HG03139 (cell line): ENCODE data around the gene OR8D1.
"Not testable (repeated sequence)": the region's sequence is repeated elsewhere in the genome, so short reads cannot be mapped to it uniquely, and the experiment has no call there.

Experiments
- ATAC-seq: cut with Tn5 transposase; IDR thresholded peaks from one replicate; pipeline ENCODE4 v1.9.1; 2021; ENCODE audit not compliant: unreplicated experiment

The OR8D1 gene

GRCh38 chr11:124294687-124295086 is 19.1 kb downstream of the OR8D1 start:
- ATAC-seq = no peak

GRCh38 chr11:124285610-124286344 is 28.0 kb downstream of the OR8D1 start:
- ATAC-seq = no peak

GRCh38 chr11:124278261-124278660 is 35.5 kb downstream of the OR8D1 start:
- ATAC-seq = no peak

GRCh38 chr11:124277804-124278203 is 35.9 kb downstream of the OR8D1 start:
- ATAC-seq = no peak

GRCh38 chr11:124277207-124277606 is 36.5 kb downstream of the OR8D1 start:
- no peak for ATAC-seq

- no peak for ATAC-seq
Observed at GRCh38 chr11:124276081-124276480, 37.7 kb downstream of the OR8D1 start.

- no peak for ATAC-seq
Observed at GRCh38 chr11:124274000-124274399, 39.7 kb downstream of the OR8D1 start.

GRCh38 chr11:124270886-124271285 is 42.9 kb downstream of the OR8D1 start:
- ATAC-seq = not testable (repeated sequence)

- ATAC-seq = not testable (repeated sequence)
Observed at GRCh38 chr11:124265041-124265440, 48.7 kb downstream of the OR8D1 start.

GRCh38 chr11:124256076-124256475 is 57.7 kb downstream of the OR8D1 start, which contains the start of gene OR8G5:
Gene OR8G5 (plus strand): TSS chr11:124256376. CDS start chr11:124264932, 8,556 bp downstream.
- no peak for ATAC-seq
